ENCODE results near the gene CCNY.

Gene CCNY

DNA sequence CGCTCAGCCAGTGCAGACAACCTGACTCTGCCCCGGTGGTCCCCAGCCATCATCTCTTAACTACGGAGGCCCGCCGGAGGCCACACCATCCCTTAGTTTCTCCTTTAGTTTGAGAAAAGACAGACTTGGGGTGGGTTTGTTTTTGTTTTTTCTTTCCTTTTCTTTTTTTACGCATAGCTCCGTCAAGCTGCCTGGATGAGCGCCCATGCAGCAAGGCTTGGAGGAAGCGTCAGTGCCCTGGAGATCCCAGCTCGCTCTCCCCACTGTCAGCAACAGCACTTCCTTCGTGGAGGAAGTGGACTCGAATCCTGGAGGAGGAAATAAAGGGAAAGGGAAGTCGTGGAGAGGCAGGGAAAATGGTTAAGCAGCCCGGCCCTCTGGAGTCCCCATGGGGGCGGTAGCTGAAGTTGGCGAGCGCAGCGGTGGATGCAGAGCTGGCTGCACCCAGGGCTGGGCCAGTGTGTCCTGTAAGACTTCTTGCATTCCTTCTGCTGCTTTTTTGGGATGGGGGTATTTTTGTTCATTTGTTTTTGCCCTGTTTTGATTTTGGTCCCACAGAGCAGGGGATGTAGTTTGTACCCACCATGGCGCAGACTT is 232.9 kb downstream of the CCNY start:
- Mint-ChIP-seq H3K27ac (no peak overlapping the region), H3K36me3 (peaks cover 32% of the 10 kb centered on the region)

DNA sequence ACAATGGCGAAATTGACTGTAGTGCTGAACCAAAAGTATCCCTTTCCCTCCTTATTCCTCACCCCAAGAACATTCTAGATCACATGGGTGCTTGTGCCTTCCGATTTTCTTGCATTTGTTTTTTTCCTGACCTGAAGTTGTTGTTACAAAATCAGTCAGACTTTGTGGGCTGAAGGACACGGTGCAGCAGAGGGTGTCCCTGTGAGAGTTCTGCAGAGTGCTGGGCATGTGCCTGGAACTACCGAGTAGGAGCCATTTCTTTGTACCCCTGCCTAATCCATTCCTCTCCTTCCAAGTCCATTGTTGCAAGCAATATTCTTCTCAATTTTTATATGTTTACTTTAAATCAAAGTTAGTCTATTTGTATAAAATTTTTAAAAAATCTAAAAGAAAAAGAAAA is 233.5 kb downstream of the CCNY start:
- Mint-ChIP-seq H3K36me3 (peaks cover 32% of the 10 kb centered on the region), H3K4me3 (no peak overlapping the region), H3K27me3 (no peaks in the 10 kb centered on the region), H3K27ac (no peak overlapping the region), H3K9me3 (no peaks in the 10 kb centered on the region), H3K4me1 (peaks cover under 1% of the 10 kb centered on the region)
- no peak for DNase-seq
- CTCF ChIA-PET = interaction anchor here (0.7 kb wide), 1 partner anchor 19 kb away, joined by 3 read pairs; no protein-coding TSS in a partner anchor

More for the DNA sequence above, 232.9 kb downstream of the CCNY start:
- no peaks in the 10 kb centered on the region for H3K9me3 Mint-ChIP-seq
- peaks cover 6% of the 10 kb centered on the region for H3K4me1 Mint-ChIP-seq
- no peak overlapping the region for H3K4me3 Mint-ChIP-seq
- H3K27me3 Mint-ChIP-seq = no peaks in the 10 kb centered on the region
- DNase-seq = no peak
- CTCF ChIA-PET = interaction anchor here (0.7 kb wide), 1 partner anchor 19 kb away, joined by 3 read pairs; no protein-coding TSS in a partner anchor

DNA sequence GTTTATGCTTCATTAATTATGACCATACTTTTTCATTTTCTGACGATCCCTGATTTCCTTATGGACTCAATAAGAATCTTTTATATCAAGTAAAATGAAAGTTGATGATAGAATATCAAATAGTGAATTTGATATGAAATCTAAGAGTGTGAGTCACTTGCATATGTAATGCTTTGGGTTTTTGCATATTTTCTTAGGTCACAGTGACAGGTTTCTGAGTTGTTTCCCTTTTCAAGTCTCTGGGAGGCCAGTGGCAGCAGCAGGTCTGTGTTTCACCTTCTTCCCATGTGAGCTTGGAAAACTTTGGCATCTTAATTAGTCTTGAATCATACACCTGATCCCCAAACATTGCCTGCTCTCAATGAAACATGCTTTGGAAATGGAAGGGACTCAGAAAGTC is 234.1 kb downstream of the CCNY start:
- H3K4me3 Mint-ChIP-seq = no peak overlapping the region
- CTCF ChIA-PET = no interaction called here
- no peak for DNase-seq
- H3K9me3 Mint-ChIP-seq = no peaks in the 10 kb centered on the region
- H3K4me1 Mint-ChIP-seq = no peaks in the 10 kb centered on the region
- H3K27ac Mint-ChIP-seq = no peak overlapping the region
- no peaks in the 10 kb centered on the region for H3K27me3 Mint-ChIP-seq
- peaks cover 34% of the 10 kb centered on the region for H3K36me3 Mint-ChIP-seq

DNA sequence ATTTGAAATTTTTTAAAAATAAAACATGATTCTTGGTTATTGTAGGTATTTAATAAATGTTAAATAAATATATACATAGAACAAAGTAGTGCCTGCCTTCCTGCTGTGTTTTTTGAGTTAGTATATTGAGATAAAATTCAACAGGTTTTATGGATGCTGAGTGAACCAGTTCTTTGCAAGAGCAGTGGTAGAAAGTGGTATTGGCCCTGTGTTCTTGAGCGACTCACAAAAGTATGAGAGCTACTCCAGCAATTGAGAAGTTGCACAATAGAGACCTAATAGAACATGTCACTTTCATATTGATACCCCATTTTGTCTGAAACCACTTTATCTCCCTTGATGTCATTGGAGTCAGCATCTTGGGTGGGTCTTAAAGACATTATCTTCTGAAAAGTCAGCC is 236.3 kb downstream of the CCNY start:
- Mint-ChIP-seq H3K27me3 (no peaks in the 10 kb centered on the region), H3K9me3 (no peaks in the 10 kb centered on the region), H3K27ac (no peak overlapping the region), H3K4me3 (no peak overlapping the region), H3K4me1 (no peaks in the 10 kb centered on the region), H3K36me3 (peaks cover 26% of the 10 kb centered on the region)
- CTCF ChIA-PET = no interaction called here
- no peak for DNase-seq

DNA sequence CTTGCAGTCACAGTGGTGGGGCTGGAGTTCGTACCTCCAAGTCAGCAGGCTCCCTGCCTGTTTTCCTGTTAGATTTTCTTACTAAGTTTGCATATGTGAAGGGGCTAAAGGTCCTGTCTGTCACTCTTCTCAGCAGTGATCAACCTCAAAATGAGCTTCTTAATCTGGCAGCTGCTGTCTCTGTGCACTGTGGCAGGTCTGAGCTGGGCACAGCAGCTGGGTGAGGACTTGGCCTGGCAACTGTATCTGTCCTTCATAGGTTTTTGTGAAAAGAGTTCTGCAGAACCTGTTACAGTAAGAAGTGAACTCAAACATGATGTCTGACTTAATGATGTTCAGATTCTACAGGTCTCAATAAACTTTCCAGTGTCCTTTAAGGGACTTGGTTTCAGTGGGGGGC is 237.5 kb downstream of the CCNY start:
- no peak for DNase-seq
- H3K4me1 Mint-ChIP-seq = no peaks in the 10 kb centered on the region
- H3K4me3 Mint-ChIP-seq = no peak overlapping the region
- H3K27ac Mint-ChIP-seq = no peak overlapping the region
- no peaks in the 10 kb centered on the region for H3K9me3 Mint-ChIP-seq
- peaks cover 26% of the 10 kb centered on the region for H3K36me3 Mint-ChIP-seq
- no peaks in the 10 kb centered on the region for H3K27me3 Mint-ChIP-seq
- CTCF ChIA-PET = interaction anchor here (1.3 kb wide), 1 partner anchor 11 kb away, joined by 7 read pairs; no protein-coding TSS in a partner anchor

DNA sequence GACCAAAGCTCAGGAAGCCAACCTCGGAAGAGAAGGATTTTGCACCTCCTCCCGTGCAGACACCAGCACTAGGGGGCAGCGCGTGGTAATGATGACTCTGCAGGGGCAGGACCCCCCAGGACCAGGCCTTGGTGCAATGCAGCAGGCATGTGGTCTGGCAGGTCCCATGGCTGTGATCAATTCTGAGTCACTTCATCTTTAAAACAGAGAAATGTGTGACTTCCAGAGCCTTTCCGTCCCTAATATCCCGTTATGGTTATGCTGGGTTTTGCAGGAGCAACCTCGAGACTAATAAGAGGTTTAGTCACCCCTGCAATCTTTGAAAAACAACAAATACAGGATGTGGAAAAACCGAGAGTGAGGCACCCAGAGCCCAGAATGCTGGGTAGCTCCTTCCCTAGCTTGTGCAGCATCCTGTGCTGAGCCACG is 238.6 kb downstream of the CCNY start:
- CTCF ChIA-PET = interaction anchor here (1.1 kb wide), 1 partner anchor 12 kb away, joined by 3 read pairs; no protein-coding TSS in a partner anchor
- H3K27ac Mint-ChIP-seq = no peak overlapping the region
- peaks cover 16% of the 10 kb centered on the region for H3K36me3 Mint-ChIP-seq
- no peak overlapping the region for H3K4me3 Mint-ChIP-seq
- H3K4me1 Mint-ChIP-seq = no peaks in the 10 kb centered on the region
- DNase-seq = no peak
- H3K27me3 Mint-ChIP-seq = no peaks in the 10 kb centered on the region
- no peaks in the 10 kb centered on the region for H3K9me3 Mint-ChIP-seq

DNA sequence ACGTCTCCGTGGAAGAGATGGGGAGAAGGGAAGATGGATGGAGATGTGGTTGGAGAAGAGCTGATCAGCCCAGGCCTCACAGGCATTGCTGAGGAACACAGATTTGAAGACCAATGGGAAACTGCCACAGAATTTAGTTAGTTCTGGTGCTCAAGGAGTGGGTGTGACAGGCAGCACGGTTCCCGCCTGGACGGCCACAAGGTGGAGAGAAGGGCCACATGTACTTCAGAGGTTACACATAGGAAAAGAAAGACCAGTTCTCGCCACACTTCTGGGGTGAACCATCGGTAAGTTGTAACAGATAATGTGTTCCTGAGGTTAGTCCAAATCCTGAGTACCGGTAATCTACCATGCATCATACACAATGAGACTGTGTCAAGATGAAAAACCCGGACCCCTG is 239.3 kb downstream of the CCNY start:
- CTCF ChIA-PET = interaction anchor here (1.1 kb wide), 1 partner anchor 12 kb away, joined by 3 read pairs; no protein-coding TSS in a partner anchor
- Mint-ChIP-seq H3K27ac (no peak overlapping the region), H3K4me3 (no peak overlapping the region), H3K9me3 (no peaks in the 10 kb centered on the region), H3K27me3 (no peaks in the 10 kb centered on the region), H3K4me1 (no peaks in the 10 kb centered on the region), H3K36me3 (peaks cover 16% of the 10 kb centered on the region)
- no peak for DNase-seq

DNA sequence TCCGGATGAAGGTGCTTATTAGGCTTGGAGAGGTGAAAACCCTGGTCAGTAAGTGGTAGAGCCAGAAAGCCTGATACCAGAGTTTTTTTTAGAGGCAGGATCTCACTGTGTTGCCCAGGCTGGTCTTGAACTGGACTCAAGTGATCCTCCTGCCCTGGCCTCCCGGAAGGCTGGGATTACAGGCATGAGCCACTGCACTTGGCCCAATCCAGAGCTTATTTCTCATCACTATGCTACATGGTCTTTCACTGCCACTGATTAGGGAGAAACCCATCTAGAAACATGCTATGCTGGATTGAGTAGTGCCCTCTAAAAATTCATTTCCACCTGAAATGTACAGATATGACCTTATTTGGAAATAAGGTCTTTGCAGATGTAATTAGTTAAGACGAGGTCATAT is 240.4 kb downstream of the CCNY start:
- CTCF ChIA-PET = no interaction called here
- Mint-ChIP-seq H3K27ac (no peak overlapping the region), H3K9me3 (no peaks in the 10 kb centered on the region), H3K36me3 (peaks cover 16% of the 10 kb centered on the region), H3K4me1 (no peaks in the 10 kb centered on the region), H3K27me3 (no peaks in the 10 kb centered on the region), H3K4me3 (no peak overlapping the region)
- DNase-seq = no peak

DNA sequence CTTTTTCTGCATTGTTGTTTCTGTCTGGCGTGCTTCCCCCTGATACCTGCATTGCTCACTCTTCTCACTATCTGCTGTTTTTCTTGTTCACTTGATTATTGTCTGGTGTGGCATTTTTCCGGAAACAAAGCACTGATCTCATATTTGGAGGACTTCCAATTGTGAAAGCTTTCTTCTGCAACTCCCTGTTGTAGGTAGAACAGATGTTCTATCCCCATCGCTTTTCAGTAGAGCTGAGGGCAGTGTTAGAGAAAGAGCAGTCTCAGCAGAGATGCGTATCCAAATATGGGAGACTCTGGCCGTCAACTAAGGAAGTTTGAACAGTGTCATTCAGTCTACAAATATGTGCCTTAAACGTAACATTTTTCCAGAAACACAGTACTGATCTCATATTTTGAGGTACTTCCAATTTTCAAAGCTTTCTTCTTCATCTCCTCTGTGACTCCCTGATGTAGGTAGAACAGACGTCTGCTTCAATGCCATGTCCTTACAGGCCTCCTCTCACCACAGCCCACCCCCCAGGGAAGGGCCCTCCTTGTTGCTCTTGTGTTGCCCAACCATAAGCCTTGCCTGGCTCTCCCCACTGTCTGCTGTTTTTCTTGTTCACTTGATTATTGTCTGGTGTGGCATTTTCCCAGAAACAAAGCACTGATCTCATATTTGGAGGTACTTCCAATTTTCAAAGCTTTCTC is 241.8 kb downstream of the CCNY start:
- Mint-ChIP-seq H3K27me3 (no peaks in the 10 kb centered on the region), H3K4me3 (no peak overlapping the region), H3K27ac (no peak overlapping the region), H3K9me3 (no peaks in the 10 kb centered on the region), H3K4me1 (no peaks in the 10 kb centered on the region), H3K36me3 (peaks cover 12% of the 10 kb centered on the region)
- CTCF ChIA-PET = interaction anchor here (2.2 kb wide), 1 partner anchor 15 kb away, joined by 5 read pairs; no protein-coding TSS in a partner anchor
- DNase-seq = no peak

DNA sequence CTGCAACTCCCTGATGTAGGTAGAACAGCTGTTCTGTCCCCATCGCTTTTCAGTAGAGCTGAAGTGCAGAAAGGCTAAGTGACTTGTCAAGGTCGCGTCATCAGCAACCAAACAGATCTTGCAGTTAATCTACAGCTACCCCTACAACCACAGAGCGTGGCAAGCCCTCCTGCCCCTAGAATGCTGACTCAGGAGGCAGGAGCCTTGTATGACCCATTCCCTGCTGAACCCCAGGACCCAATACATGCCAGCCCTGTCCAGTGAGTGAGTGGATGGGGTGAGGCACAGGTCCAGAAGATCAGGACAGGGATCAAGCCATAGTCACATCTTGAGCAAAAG is 242.3 kb downstream of the CCNY start:
- no peaks in the 10 kb centered on the region for H3K27me3 Mint-ChIP-seq
- DNase-seq = no peak
- H3K4me1 Mint-ChIP-seq = no peaks in the 10 kb centered on the region
- peaks cover 9% of the 10 kb centered on the region for H3K36me3 Mint-ChIP-seq
- CTCF ChIA-PET = interaction anchor here (2.2 kb wide), 1 partner anchor 16 kb away, joined by 5 read pairs; no protein-coding TSS in a partner anchor
- H3K9me3 Mint-ChIP-seq = no peaks in the 10 kb centered on the region
- H3K4me3 Mint-ChIP-seq = no peak overlapping the region
- H3K27ac Mint-ChIP-seq = no peak overlapping the region

DNA sequence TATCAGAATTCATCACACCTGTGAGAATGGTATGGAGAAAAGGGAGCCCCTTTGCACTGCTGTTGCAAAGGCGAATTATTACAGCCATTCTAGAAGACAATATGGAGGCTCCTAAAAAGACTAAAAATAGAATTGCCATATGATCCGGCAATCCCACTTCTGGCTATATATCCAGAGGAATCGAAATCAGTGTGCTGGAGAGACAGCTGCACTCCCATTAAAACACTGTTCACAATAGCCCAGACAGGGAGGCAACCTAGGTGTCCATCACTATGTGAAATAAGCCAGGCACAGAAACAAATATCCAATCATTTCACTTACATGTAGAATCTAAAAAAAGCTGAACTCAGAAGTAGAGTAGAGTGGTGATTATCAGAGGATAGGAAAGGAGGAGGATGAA is 242.8 kb downstream of the CCNY start:
- Mint-ChIP-seq H3K9me3 (no peaks in the 10 kb centered on the region), H3K4me3 (no peak overlapping the region), H3K36me3 (peaks cover 5% of the 10 kb centered on the region), H3K4me1 (no peaks in the 10 kb centered on the region), H3K27me3 (peaks cover 2% of the 10 kb centered on the region), H3K27ac (no peak overlapping the region)
- no peak for DNase-seq
- CTCF ChIA-PET = interaction anchor here (2.2 kb wide), 1 partner anchor 16 kb away, joined by 5 read pairs; no protein-coding TSS in a partner anchor

DNA sequence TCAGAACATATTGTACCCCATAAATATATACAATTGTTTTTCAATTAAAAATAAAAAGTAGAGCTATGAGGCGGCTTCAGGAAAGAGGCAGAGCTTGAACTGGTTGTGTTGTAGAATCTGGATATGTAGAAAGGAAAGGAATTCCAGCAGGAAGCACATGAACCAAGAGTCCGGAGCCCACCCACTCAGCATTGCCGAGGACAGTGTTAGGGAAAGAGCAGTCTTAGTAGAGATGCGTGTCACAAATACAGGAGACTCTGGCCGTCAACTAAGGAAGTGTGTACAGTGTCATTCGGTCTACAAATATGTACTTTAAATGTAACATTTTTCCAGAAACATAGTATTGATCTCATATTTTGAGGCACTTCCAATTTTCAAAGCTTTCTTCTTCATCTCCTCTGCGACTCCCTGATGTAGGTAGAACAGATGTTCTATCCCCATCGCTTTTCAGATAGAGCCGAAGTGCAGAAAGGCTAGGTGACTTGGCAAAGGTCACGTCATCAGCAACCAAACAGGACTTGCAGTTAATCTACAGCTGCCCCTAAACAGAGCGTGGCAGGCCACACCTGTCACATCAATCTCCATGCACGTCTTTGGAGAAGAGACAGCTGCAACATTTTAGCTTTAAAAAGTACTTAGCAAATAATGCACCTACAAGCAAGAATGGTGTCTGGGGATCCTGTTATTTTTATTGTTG is 243.6 kb downstream of the CCNY start:
- Mint-ChIP-seq H3K4me1 (no peaks in the 10 kb centered on the region), H3K9me3 (no peaks in the 10 kb centered on the region), H3K4me3 (no peak overlapping the region), H3K27ac (no peak overlapping the region), H3K27me3 (peaks cover 8% of the 10 kb centered on the region), H3K36me3 (peaks cover 5% of the 10 kb centered on the region)
- no peak for DNase-seq
- CTCF ChIA-PET = interaction anchor here (2.2 kb wide), 1 partner anchor 17 kb away, joined by 5 read pairs; no protein-coding TSS in a partner anchor

DNA sequence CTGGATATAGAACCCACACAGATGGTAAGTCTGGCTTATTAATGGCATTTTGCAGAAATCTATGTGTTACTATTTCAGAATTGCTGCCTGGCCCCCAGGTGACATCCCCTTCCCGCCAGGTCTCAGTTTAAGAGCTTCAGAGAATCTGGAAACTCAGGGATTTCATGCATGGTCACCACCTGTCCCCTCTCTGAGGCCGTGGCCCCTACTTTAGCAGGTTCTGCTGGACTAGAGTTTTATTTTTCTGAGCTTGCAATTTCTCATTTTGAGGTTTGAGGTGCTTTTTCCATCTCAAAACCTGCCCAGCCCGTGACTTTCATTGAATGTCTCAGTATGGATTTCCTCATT is 244.1 kb downstream of the CCNY start:
- DNase-seq = no peak
- Mint-ChIP-seq H3K9me3 (no peaks in the 10 kb centered on the region), H3K27ac (no peak overlapping the region), H3K4me1 (no peaks in the 10 kb centered on the region), H3K27me3 (peaks cover 8% of the 10 kb centered on the region), H3K36me3 (peaks cover 3% of the 10 kb centered on the region), H3K4me3 (no peak overlapping the region)
- CTCF ChIA-PET = interaction anchor here (2.2 kb wide), 1 partner anchor 17 kb away, joined by 5 read pairs; no protein-coding TSS in a partner anchor

DNA sequence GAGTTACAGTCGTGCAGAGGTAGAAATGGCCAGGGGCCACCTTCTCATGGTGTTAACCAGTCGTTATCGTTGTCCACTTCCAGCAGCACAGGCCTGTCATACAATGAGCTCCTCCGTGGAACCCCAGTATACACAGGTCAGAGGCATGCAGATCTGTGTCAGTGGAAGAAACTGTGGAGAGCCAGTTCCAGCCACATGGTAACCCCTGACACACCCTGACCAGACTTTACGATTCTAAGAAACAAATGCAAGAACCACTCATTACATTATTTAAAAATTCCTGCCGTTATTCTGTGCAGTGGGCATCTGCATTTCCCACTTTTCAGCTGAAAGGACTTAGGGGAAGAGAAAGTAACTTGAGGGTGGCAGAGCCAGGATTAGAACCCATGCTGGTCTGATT is 245.3 kb downstream of the CCNY start:
- Mint-ChIP-seq H3K9me3 (no peaks in the 10 kb centered on the region), H3K4me3 (no peak overlapping the region), H3K27ac (no peak overlapping the region), H3K36me3 (no peaks in the 10 kb centered on the region), H3K27me3 (peaks cover 9% of the 10 kb centered on the region), H3K4me1 (no peaks in the 10 kb centered on the region)
- CTCF ChIA-PET = interaction anchor here (0.9 kb wide), 1 partner anchor 462 kb away, joined by 3 read pairs; no protein-coding TSS in a partner anchor
- no peak for DNase-seq

Data from activated naive CD4-positive, alpha-beta T cell treated with anti-CD3 and anti-CD28 coated beads, Interleukin-2, amount 10 ng/mL, durations not matched to agents 7 days and 5 days (primary cell).